Measurements from ENCODE around the gene VENTX.
"Not testable (repeated sequence)": the region's sequence is repeated elsewhere in the genome, so short reads cannot be mapped to it uniquely, and the experiment has no call there.

The VENTX gene

DNA sequence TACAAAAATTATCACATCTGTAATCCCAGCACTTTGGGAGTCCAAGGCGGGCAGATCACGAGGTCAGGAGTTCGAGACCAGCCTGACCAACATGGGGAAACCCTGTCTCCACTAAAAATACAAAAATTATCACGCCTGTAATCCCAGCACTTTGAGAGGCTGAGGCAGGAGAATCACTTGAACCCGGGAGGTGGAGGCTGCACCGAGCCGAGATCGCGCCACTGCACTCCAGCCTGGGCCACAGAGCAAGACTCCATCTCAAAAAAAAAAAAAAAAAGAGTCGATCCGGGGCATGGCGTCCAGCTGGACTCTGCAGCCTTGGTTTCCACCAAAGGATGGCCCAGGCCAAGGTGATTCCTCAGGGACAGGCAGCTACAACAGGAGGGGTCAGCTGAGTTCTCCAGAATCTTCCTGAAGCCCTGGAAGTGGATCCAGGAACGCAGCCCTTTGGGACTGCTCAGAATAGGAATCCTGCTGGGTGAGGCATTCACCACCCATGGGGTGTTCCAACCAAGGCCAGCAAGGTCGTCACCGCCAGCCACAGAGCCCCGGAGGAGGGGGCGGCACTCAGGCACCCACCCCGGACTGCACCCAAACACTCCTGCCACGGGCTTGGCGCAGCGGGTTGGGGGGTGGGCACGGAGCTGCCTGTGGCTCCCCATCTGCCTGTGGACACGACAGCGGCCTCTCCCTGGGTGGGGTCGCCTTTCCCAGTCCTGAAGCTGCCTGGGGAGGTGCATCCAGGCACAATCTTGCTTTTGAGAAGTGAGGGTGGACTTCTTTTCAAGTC, 19.7 kb upstream of the VENTX start:
- no peak for ATAC-seq

DNA sequence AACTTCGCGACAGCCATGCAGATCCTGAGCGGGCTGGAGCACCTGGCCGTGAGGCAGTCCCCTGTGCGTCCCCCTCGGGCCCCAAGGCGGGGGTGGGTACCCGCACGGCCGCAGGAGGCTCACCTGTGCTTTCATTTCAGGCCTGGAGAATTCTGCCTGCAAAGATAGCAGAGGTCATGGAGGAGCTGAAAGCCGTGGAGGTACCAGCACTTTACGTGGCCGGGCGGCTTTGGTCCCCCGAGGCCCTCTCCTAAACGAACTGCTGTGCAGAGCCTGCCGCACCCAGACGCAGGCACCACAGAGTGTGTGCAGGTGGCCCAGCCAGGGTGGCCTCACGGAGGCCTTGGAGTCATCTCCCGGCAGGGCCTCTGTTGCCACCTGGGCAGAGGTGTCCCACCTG, 18.8 kb upstream of the VENTX start:
- ATAC-seq = no peak

DNA sequence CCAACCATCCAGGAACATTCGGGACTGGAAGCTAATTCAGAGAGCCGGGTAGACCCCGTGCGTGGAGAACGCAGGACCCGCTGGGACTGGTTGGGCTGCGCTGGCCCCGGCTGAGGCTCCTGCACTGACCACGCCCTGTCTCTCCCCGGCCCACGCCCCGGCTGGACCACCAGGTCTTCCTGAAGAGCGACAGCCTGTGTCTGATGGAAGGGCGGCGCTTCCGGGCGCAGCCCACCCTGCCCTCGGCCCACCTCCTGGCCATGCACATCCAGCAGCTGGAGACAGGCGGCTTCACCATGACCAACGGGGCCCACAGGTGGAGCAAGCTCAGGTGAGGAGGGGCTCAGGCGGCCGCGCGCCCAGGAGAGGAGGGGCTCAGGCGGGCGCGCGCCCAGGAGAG, 17.9 kb upstream of the VENTX start:
- ATAC-seq = no peak

DNA sequence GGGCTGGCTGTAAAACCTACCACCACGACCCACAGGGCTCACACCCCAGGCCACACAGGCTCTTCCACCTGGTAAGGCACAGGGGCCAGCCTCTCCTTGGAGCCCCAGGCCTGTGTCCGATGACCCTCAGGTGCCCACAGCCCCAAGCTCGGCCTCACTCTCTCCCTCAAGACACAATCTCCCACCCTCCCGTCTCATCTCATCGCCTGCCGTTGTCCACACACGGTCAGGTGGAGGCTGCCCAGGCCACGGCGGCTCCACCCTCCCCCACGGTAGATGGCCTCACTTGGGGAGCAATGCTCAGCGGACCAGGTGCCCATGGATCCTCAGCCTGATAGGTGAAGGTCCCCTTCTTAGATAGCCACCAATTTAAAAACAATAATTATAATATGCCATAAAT, 16.3 kb upstream of the VENTX start:
- ATAC-seq = no peak

DNA sequence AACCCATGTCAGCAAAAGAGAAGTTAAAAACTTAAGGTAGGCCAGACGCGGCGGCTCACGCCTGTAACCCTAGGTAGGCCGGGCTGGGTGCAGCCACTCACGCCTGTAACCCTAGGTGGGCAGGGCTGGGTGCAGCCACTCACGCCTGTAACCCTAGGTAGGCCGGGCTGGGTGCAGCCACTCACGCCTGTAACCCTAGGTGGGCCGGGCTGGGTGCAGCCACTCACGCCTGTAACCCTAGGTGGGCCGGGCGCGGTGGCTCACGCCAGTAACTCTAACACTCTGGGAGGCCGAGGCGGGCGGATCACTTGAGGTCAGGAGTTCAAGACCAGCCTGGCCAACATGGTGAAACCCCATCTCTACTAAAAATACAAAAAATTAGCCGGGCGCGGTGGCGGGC, 15.9 kb upstream of the VENTX start:
- not testable (repeated sequence) for ATAC-seq

DNA sequence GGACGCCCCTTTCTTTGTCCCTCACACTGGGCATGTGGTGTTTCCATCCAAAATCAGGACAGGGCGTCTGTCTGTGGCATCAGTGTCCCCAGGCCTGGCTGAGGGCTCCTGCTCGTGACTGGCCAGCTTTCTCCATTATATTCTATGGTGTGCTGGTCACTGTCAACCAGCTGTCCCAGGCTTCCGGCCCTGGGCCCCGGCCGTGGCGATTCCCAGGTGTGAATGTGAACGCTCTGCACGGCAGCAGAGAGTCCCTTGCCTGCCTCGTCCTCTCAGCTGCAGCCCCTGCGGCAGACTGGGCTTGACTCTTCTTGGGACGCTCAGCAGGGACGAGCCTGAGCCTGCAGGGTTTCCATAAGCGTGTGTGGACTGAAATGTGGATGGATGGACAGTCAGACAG, 13.6 kb upstream of the VENTX start:
- ATAC-seq = no peak

DNA sequence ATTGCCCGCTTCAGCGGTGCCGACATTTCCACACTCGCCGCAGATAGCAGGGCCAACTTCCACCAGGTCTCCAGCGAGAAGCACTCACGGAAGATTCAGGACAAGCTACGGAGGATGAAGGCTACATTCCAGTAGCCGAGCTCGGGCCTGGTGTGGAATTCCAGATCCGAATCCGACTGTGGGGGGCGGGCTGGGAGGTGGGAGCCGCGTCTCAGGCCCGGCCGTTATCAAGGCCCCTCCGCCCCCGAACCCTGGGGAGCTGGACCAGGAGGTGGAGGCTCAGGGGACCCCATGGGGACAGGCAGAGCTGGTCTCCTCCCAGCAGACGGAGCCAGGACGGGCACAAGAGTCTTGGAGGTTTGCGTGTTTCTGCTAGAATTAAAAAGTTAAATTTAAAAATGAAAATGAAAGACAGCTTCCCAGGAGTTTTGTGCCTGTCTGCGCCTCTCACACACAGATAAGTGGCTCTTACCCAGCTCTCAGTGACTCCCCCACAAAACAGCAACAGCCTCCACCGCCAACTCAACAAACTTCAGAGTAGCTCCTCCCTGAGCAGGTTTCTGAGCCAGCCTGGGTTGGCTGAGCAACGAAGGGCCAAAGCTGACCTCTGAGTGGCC, 12.8 kb upstream of the VENTX start:
- ATAC-seq = no peak

DNA sequence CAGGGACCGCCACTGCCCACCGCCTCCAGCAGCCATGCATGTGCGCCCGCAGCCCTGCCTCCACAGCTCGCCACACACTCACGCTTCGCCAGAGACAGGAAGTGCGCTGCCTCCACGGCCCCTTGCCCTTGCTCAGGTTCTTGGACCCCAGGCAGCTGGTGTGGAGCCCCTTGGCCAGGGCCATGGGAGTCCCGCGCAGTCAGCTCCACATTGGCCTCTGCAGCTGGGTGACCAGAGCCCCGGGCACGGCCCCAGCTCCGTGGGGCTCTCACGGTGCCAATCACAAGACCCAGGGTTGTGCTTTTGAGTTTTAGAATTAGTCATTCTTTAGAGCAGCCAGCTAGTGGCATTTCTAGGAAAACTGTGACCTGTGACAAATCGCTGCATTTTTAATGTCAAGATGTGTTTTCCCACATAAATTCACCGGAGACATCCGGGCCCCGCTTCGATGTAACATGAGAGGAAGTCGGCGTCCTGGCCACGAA, 11.9 kb upstream of the VENTX start:
- ATAC-seq = peak; percentile 53 to 59

DNA sequence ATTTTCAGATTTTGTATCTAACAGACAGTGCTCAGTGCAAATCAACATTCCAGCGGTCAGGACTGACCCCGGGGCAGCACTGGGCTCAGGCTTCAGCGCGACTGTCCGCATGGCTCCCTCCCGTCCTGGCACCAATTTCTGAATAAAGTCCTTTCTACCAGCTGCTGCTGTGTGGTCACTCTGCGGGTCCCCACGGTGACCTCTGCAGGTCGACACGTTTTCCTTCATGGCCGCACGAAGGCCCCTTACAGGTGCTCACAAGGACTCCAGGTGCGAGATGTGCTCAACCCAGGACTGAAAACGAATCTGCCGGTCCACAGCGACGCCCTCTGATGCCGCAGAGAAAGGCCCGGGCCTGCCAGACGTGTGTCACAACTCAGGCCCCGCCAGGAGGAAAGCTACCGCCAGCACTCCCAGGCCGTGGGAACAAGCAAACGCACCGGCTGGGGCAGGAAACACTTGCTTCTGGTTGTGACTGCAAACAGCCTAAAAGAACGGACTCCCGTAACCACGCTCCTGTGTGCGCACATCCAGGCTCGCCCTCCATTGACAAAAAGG, 11.3 kb upstream of the VENTX start:
- ATAC-seq = peak in 1 of 2 donors; percentile 37

DNA sequence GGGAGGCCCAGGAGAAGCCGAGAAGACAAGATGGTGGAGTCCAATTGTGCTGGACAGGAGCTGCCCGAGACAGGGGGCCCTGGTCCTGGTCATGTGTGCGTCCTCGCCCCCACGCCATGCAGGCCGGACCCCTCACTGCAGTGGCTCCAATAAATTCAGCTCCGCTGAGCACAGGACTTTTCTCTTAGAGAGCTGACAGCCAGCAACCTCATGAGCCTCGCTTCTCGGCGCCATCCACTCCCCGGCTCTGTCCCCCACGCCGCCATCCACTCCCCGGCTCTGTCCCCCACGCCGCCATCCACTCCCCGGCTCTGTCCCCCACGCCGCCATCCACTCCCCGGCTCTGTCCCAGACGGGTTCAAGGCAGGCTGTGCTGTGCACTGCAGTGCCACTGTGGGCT, 10.4 kb upstream of the VENTX start:
- ATAC-seq = no peak

DNA sequence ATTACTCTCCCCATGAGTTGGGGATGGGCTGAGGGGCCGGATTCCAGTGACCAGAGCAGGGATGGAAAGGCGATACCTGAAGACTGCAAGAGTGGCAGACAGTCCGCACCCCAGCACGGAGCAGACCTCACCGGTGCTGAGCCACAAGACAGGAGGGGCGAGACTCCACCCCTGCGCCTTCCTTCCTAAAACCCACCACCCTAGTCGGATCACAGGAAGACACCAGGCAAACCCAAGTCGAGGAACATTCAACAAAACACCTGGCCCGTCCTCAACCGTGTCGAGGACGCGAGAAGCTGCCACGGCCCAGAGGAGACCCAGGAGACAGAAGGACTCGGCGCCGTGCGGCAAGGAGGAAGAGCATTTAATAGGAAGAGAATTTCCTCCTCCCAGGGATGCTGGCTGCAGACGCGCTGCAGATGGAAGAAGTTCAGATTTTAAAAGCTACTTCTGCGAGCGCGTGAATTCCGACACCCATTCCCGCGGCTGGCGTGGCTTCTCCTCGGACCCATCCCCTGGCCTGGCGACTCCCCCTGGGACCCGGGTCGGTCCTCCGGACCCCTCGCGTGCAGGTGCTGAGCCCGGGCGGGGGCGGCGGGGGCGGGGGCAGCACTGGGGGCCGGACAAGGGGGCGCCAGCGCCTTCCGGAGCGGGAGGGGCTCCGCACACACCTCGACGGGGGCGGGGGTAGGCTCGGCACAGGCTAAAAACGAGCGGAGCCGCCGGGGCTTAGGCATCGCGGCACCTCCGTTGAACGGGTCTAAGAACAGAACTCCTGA, 8.2 kb upstream of the VENTX start:
- no peak for ATAC-seq

DNA sequence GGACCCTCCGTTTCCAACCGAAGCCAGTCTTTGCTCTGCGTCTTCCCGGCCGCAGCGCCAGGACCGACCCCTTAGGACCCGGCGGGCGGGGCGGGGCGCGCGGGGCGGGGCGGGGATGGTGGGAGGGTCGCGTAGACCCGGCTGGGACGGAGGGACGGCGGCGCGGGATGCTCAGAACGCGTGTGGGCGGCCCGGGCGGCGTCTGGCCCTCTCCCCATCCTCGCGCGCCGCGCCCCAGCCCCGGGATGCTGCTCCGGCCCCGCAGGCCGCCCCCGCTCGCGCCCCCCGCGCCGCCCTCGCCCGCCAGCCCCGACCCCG, 7.7 kb upstream of the VENTX start, which contains the start of gene UTF1:
TSS of gene UTF1 (plus strand) at position 174 of the 318 bp plus-strand sequence. CDS start at position 246, 72 bp downstream.
- ATAC-seq = no peak

DNA sequence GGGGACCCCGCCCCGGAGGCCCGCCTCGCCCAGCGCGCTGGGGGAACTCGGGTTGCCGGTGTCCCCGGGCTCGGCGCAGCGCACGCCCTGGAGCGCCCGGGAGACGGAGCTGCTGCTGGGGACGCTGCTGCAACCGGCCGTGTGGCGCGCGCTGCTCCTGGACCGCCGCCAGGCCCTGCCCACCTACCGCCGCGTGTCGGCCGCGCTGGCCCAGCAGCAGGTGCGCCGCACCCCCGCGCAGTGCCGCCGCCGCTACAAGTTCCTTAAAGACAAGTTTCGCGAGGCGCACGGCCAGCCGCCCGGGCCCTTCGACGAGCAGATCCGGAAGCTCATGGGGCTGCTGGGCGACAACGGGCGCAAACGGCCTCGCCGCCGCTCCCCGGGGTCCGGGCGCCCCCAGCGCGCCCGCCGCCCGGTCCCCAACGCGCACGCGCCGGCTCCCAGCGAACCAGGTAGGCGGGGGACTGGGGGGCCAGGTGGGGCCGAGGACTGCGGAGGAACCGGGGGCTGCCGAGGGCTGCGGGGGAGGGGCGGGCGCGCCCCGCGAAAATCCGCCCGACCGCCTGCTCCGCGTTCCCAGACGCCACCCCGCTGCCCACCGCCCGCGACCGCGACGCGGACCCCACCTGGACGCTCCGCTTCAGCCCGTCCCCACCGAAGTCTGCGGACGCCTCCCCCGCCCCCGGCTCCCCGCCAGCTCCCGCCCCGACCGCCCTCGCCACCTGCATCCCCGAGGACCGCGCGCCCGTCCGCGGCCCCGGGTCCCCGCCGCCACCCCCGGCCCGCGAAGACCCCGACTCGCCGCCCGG, 7.1 kb upstream of the VENTX start:
- no peak for ATAC-seq

DNA sequence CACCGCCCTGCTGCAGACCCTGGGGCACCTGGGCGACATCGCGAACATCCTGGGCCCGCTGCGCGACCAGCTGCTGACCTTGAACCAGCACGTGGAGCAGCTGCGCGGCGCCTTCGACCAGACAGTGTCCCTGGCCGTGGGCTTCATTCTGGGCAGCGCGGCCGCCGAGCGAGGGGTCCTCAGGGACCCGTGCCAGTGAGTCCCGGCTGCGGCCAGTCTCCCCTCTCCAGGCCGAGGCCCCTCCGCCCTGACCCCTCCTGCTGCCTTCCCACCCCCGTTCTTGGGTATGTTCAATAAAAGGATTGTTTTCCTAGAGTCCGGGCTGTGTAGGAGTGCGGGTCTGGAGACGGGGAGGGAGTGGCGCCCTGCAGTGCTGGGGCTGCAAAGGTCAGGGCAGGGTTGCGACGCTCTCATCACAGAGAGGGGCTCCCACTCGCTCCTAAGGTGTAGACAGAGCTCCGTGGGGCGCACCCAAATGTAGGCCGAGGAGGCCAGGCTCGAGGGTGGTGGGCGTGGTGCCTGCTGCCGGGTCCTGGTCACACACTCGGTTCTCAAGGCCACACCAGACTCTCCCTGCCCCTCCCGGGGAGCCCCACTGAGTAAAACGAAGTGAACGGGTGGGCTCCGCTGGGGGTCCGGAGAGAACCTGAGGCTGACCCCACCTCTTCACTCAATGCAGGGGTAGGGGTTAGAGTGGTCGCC, 6.3 kb upstream of the VENTX start:
- ATAC-seq = no peak

DNA sequence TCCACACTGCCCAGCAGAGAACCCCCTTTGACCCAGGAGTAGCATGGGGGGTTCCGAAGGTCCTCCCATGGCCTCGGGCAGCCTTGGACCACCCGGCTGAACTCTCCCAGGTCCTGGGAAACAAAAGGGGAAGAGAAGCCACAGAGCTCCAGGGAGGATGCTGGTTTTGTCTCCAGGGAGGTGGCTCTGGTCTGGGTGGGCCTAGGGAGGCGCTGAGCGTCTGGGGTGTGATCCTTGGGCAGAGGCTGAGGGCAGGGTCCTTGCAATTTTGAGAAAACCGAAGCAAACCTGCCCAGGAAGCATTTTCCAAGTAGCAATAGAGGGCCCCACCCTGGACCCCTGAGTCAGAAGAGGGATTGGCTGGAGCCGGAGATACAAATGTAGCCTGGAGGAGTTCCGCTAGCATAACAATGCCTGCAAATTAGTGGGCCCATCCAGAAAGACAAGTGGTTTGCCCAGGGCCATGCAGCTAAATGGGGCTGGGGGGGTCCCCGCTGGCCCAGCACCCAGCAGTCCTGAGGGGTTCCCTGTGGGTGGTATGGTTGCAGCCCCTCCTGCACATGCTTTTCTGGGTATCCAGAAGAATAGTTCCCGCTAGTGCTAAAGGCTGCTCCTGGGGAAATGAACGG, 5.6 kb upstream of the VENTX start:
- no peak for ATAC-seq

DNA sequence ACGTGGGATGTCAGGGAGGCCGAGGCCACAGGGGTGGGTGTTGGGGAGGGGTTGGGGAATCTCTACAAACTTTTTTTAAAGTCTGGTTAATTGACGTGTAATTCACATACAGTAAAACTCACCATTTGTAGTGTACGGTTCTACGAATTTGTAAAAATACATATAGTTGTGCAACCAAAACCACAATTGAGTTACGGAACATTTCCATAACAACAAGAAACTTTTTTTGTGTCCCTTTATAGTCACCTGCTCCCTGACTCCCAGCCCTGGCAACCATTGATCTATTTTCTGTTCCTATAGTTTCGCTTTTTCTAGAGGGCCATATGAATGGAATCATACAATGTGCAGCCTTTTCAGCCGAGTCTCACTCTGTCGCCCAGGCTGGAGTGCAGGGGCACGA, 2.9 kb upstream of the VENTX start:
- not testable (repeated sequence) for ATAC-seq

DNA sequence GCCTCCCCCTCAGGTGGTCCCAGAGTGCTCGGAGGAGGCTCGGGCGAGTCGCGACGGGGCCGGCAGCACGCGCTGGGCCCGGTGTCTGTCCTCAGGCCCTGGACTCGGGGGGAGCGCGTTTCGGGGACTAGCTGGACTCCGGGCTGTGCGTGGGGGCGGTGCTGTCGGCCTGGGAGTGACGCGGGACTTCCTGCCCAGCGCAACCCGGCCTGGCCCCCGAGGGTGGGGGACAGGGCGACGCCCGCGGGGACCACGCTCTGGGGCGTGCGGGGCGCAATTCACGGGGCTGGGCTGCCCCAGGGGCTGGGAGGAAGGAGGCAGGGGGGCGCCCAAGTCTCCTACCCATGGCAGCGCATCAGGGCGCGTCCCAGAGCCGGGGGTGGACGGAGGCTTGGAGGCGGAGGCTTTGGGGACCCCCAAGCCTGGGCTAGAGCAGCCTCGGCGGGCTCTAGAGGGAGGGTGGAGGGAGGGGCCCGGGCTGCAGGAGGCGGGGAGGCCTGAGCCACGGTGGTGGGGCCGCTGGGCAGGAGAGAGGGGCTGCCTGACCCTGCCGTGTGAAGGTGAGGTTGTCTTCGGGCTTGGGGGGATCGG, 2.3 kb upstream of the VENTX start:
- no peak for ATAC-seq

DNA sequence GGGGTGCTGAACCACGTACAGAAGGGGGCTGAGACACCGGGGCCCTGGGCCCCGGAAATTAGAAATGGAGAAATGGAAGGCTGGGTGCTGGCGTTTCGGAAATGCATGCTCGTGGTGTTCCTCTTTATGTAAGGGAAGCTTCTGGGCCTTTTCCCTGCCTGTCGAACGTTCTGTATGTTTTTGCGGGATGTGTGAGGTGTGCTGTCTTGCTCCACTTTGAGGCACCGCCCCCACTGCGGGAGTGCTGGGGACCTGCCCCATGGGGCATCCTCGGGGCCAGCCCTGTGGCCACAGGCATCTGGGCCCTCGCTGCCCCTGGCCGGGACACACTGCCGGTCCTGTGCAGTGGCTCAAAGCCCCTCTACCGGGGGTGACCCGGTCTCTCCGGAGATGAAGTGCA, 1.7 kb upstream of the VENTX start:
- ATAC-seq = no peak

DNA sequence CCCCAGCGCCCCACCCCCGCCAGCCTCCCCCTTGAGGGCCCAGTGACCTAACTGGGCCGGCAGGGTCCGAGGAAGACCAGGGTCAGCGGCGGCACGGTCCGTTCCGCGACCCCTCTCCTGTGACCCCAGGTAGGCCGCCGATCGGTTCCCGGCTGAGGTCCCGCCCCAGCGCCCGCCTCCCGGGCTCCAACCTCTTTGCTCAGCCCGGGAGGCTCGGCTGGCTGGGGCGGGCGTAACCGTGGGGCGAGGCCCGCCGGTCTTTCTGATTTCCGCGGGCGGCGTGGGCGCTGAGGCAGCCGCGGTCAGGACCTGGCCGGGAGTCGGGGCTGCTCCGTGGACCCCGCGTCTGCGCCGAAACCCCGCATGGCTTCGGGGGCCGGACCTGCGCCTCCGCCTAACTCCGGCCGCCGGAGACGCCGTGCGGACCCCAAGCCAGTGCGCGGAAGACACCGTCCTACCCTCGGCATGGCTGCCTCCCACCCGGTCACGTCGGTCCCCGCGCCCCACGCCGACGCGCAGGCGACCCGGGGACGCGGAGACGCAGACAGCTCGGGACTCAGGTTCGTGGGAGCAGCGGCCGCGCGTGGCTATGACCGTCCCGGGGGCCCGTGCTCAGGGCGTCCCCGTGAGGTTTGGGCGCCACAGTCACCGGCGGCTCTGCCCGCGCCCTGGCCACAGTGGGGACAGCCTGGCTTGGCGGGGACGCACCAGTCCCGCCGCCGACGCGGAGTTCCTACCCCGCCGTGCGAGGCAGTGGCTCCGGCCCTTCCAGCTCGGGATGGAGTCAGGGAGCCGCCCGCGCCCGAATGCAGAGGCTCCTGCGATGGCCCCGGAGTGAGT, 1.0 kb upstream of the VENTX start:
- peak in 1 of 2 donors; percentile 26 for ATAC-seq

DNA sequence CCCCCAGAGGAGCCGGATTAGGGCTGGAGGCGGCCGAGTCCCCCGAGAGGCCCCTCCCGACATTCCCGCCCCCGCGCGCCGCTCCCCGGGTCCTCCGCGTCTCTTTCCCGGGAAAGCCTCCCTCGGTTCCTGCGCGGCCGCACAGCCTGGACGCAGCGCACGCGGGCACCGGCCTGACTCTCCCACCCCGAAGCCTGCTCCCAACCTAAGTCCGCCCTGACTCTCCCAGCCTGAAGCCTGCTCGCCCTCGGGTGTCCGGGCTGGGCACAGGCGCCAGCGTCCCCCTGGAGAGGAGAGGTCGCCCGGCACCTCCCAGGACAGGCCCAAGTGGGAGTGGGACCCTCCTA, 441 bp upstream of the VENTX start:
- ATAC-seq = no peak

Measured in activated CD4-positive, CD25-positive, alpha-beta regulatory T cell treated with anti-CD3 and anti-CD28 coated beads, Interleukin-2, amount 50 U/mL, for 24 hours (primary cell).